Measurements from ENCODE around the gene MCCC2.

DNA sequence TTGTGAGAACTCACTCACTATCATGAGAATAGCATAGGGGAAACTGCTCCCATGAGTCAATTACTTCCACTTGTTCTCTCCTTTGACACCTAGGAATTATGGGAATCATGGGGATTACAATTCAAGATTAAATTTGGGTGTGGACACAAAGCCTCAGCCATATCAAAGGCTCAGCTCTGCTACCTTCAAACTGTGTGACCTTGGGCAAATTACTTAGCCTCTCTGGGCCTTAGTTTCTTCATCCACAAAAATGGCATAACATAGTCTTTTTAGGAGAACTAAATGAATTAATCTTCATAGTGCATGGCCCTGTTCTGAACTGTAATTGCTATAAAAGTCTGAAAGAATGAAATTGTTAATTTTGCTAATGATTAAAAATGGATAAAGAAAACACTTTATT, 113.7 kb downstream of the MCCC2 start:
- TF ChIP-seq, protein P1, sequence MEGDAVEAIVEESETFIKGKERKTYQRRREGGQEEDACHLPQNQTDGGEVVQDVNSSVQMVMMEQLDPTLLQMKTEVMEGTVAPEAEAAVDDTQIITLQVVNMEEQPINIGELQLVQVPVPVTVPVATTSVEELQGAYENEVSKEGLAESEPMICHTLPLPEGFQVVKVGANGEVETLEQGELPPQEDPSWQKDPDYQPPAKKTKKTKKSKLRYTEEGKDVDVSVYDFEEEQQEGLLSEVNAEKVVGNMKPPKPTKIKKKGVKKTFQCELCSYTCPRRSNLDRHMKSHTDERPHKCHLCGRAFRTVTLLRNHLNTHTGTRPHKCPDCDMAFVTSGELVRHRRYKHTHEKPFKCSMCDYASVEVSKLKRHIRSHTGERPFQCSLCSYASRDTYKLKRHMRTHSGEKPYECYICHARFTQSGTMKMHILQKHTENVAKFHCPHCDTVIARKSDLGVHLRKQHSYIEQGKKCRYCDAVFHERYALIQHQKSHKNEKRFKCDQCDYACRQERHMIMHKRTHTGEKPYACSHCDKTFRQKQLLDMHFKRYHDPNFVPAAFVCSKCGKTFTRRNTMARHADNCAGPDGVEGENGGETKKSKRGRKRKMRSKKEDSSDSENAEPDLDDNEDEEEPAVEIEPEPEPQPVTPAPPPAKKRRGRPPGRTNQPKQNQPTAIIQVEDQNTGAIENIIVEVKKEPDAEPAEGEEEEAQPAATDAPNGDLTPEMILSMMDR (IDR thresholded peaks at IDR 0.05) = no peak
- no peak for TF ChIP-seq POLR2A (IDR thresholded peaks at IDR 0.05)
- no peak for TF ChIP-seq EP300 (IDR thresholded peaks at IDR 0.05)
